WTC11 (cell line): ENCODE measurements around the gene RBM20. TPM values are rescaled to one million over a fixed set of nuclear protein-coding genes. Genes with fewer than 3 reads are reported as not detected.

Experiments
- ATAC-seq: fragments of 200-7000 bp; cut with Tn5 transposase; 2 replicates; pipeline ENCODE4 v1.10.0; 2021; ENCODE audit warnings: mild to moderate bottlenecking, moderate library complexity
- CTCF ChIA-PET: fragments of 300-600 bp; sonication (Branson Sonifier 250); formaldehyde crosslinking; loops from one replicate; lab custom pipeline; 2021; ENCODE audit warnings: antibody characterized with exemption; lab: Charles Lee
- POLR2A ChIA-PET: fragments of 350-600 bp; sonication (Branson Sonifier 250); formaldehyde crosslinking; loops from one replicate; lab custom pipeline; 2021; ENCODE audit warnings: antibody characterized with exemption; lab: Charles Lee
- DNase-seq: peaks from one replicate; pipeline ENCODE4 v3.0.0; 2021; ENCODE audit warnings: low spot score
- H3K27ac Mint-ChIP-seq: 2 replicates; pipeline ENCODE4 v1.8.0; 2021; ENCODE audit warnings: mixed read lengths
- H3K27me3 Mint-ChIP-seq: 2 replicates; pipeline ENCODE4 v1.8.0; 2021; ENCODE audit warnings: low read depth, mild to moderate bottlenecking, moderate library complexity, mixed read lengths
- H3K36me3 Mint-ChIP-seq: 2 replicates; pipeline ENCODE4 v1.8.0; 2021; ENCODE audit warnings: mixed read lengths
- H3K4me1 Mint-ChIP-seq: 2 replicates; pipeline ENCODE4 v1.8.0; 2022; ENCODE audit warnings: mixed read lengths
- H3K4me3 Mint-ChIP-seq: 2 replicates; pipeline ENCODE4 v1.8.0; 2021; ENCODE audit warnings: mild to moderate bottlenecking, moderate library complexity, mixed read lengths
- H3K9me3 Mint-ChIP-seq: 2 replicates; pipeline ENCODE4 v1.8.0; 2021; ENCODE audit warnings: mixed read lengths
- AFF4 ChIP-seq: sonication (generic); formaldehyde crosslinking; IDR thresholded peaks from 2 replicates; pipeline ENCODE4 v1.8.1; 2023; ENCODE audit warnings: mild to moderate bottlenecking, missing genetic modification reagents, borderline replicate concordance
- AR ChIP-seq: fragments of 250-450 bp; sonication (Bioruptor Pico); IDR thresholded peaks from 2 replicates; pipeline ENCODE4 v1.9.0; 2021; ENCODE audit warnings: mild to moderate bottlenecking
- CTCF ChIP-seq: fragments of 200-600 bp; IDR thresholded peaks from 2 replicates; pipeline ENCODE4 v1.8.0; 2022; ENCODE audit warnings: antibody characterized with exemption
- FOXK1 ChIP-seq: sonication (generic); formaldehyde crosslinking; IDR thresholded peaks from 2 replicates; pipeline ENCODE4 v1.8.0; 2022; ENCODE audit warnings: mild to moderate bottlenecking, moderate library complexity, missing genetic modification reagents
- IRF1 ChIP-seq: sonication (generic); formaldehyde crosslinking; IDR thresholded peaks from 2 replicates; pipeline ENCODE4 v1.8.0; 2023; ENCODE audit warnings: missing genetic modification reagents
- JAZF1 ChIP-seq: fragments of 250-450 bp; sonication (Bioruptor Pico); IDR thresholded peaks from 2 replicates; pipeline ENCODE4 v1.9.0; 2021; ENCODE audit warnings: moderate library complexity, mild to moderate bottlenecking, inconsistent platforms
- PRDM15 ChIP-seq: sonication (generic); formaldehyde crosslinking; IDR thresholded peaks from 2 replicates; pipeline ENCODE4 v1.8.0; 2022; ENCODE audit warnings: missing genetic modification reagents
- USF1 ChIP-seq: sonication (generic); formaldehyde crosslinking; IDR thresholded peaks from 2 replicates; pipeline ENCODE4 v1.8.0; 2022; ENCODE audit warnings: mild to moderate bottlenecking, missing genetic modification reagents
- ZNF121 ChIP-seq: sonication (generic); formaldehyde crosslinking; IDR thresholded peaks from 2 replicates; pipeline ENCODE4 v1.8.0; 2023; ENCODE audit warnings: missing genetic modification reagents
- ZNF416 ChIP-seq: fragments of 250-450 bp; sonication (Bioruptor Pico); IDR thresholded peaks from 2 replicates; pipeline ENCODE4 v1.9.0; 2021; ENCODE audit warnings: mild to moderate bottlenecking, inconsistent platforms
- total RNA-seq: library from RNA; stranded (reverse); gene quantifications from 3 replicates; pipeline ENCODE4 v1.2.3, GENCODE V29; 2021

The RBM20 gene
- total RNA-seq, 1 experiment from 2014 or later: 0.52 TPM

- no peak for TF ChIP-seq AR (CRISPR knock-in tag)
- TF ChIP-seq, all 79 proteins: peak for 0
These were observed 100.6 kb downstream of the RBM20 start (continued) for GRCh38 chr10:110744782-110745181.

GRCh38 chr10:110746254-110746826, 102.2 kb downstream of the RBM20 start:
- peaks cover 14% of the 10 kb centered on the region for H3K9me3 Mint-ChIP-seq
- no peak overlapping the region for H3K4me3 Mint-ChIP-seq
- H3K36me3 Mint-ChIP-seq: peaks cover 6% of the 10 kb centered on the region
- ATAC-seq (peak; percentile 90), DNase-seq (peak; percentile 67)
- ChIA-PET POLR2A (interaction anchor here (0.9 kb wide), 1 partner anchor 172 kb away, joined by 4 read pairs; the partner anchor contains the start of gene BBIP1), CTCF (interaction anchor here (0.7 to 1.6 kb wide), 26 partner anchors 10 to 332 kb away, joined by 3 to 12 read pairs (median 4); partner anchors contain the start of genes ADRA2A, BBIP1 and SHOC2)
- H3K27me3 Mint-ChIP-seq: no peaks in the 10 kb centered on the region
- TF ChIP-seq CTCF (peak; percentile 59), IRF1 (CRISPR knock-in tag) (no peak), ZNF416 (CRISPR knock-in tag) (no peak)
- no peak overlapping the region for H3K27ac Mint-ChIP-seq
- peaks cover 6% of the 10 kb centered on the region for H3K4me1 Mint-ChIP-seq

- Mint-ChIP-seq H3K9me3 (peaks cover 14% of the 10 kb centered on the region), H3K4me1 (peaks cover 6% of the 10 kb centered on the region), H3K36me3 (peaks cover 6% of the 10 kb centered on the region), H3K4me3 (no peak overlapping the region), H3K27ac (no peak overlapping the region), H3K27me3 (no peaks in the 10 kb centered on the region)
- DNase-seq (no peak), ATAC-seq (no peak)
- ChIA-PET POLR2A (interaction anchor here (0.9 kb wide), 1 partner anchor 171 kb away, joined by 4 read pairs; the partner anchor contains the start of gene BBIP1), CTCF (interaction anchor here (0.7 to 1.6 kb wide), 25 partner anchors 9 to 331 kb away, joined by 3 to 12 read pairs (median 4); partner anchors contain the start of genes ADRA2A, BBIP1 and SHOC2)
- TF ChIP-seq IRF1 (CRISPR knock-in tag) (no peak), AFF4 (CRISPR knock-in tag) (no peak), ZNF121 (CRISPR knock-in tag) (no peak), AR (CRISPR knock-in tag) (no peak), PRDM15 (CRISPR knock-in tag) (no peak), USF1 (CRISPR knock-in tag) (no peak), FOXK1 (CRISPR knock-in tag) (no peak), JAZF1 (CRISPR knock-in tag) (no peak)
These were observed 103.0 kb downstream of the RBM20 start for GRCh38 chr10:110746969-110747608.
